NCI-H2081 treated with DMSO at 0.1 percent for 48 hours (cell line): ENCODE results near the gene SUGP2.

Experiments used
- DNase-seq: peaks from one replicate; lab custom pipeline; 2025; lab: John Stamatoyannopoulos, UW

Gene SUGP2

DNA sequence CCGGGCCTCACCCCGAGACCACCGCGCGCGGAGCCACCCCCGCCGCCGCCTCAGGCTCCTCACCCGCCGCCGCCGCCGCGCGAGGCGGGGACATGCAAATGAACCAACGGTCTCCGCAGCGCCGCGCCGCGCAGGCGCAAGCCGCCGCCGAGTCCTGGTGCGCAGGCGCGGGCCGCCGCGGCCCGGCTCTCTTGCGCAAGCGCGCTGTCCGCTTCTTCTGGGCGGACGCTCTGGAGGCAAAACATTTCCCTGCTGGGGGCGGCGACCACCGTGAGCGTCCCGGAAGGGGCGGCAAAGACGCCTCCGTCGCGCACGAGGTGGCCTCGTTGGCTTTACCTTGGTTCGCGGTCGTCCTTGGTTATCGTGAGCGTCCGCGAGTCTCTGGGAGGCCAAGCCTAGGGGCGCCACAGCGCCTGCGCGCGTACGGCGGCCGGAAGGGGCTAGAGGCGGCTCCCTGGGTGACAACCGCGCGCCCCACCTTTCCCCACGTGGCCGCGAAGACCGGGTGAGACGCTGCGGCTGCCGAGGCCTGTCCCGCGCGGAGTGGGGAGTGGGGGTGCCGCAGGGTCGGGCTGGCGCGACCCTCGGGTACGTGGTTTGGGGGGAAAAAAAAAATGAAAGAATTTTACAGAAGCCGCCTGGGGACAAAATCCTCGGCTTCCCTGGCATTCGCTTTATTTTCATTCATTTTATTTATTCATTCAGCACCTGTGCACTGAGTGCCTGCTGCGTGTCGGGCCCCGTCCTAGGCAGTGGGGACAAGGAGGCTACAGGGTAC lies at the start of gene SUGP2, which contains the start of gene ARMC6:
Gene SUGP2, minus strand, starts transcription at position 92 of the 778 bp plus-strand sequence. CDS start 2,446 bp downstream, outside the sequence.
Gene ARMC6, plus strand, starts transcription at position 178 of the 778 bp plus-strand sequence. CDS start 607 bp downstream, outside the sequence.
- DNase-seq = peak; percentile 61

DNA sequence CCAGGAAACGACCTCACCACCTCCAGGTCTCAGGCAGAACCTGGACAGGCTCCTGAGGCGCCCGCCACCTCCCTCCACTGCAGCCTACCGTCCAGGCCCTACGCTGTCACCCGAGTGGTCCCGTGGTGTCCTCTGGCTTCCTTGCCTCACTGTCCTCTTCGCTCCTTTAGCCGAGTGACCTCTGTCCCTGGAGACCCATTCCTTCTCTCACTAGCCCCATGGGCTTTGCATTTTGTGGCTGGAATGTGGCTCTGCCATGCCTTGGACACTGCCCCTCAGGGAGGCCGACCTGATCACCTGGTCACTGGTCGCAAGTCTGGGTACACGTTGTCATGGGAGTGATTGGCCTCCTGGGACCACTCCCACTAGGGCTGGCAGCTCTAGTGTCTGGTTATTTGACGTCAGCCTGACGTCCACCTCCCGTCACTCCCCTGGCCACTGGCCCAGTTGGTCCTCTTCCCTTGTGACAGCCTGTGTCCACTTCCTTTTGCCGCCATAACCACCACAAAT lies 48.4 kb upstream of the SUGP2 start:
- DNase-seq = no peak

DNA sequence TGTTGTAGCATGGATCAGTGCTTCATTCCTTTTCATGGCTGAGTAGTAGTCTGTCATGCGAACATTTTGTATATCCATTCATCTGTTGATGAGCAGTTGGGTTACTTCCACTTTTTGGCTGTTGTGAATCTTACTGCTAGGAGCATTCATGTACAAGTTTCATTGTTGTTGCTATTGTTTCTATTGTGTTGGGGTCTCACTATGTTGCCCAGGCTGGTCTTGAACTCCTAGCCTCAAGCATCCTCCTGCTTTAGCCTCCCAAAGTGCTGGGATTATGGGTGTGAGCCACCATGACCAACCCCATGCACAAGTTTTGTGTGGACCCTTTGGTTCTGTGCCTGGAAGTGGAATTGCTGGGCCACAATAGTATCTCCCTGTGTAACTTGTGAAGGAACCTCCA lies 46.3 kb upstream of the SUGP2 start:
- DNase-seq = no peak

DNA sequence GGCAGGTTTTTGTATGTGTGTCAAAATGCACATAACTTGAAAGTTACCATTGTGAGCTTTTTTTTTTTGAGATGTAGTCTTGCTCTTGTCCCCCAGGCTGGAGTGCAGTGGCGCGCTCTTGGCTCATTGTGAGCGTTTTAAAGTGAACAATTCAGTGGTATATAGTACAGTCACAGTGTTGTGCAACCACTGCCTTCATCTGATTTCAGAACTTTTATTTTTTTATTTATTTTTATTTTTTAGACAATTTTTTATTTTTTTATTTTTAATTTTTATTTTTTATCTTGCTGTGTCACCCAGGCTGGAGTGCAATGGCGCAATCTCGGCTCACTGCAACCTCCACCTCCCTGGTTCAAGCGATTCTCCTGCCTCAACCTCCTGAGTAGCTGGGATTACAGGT lies 45.5 kb upstream of the SUGP2 start:
- no peak for DNase-seq

DNA sequence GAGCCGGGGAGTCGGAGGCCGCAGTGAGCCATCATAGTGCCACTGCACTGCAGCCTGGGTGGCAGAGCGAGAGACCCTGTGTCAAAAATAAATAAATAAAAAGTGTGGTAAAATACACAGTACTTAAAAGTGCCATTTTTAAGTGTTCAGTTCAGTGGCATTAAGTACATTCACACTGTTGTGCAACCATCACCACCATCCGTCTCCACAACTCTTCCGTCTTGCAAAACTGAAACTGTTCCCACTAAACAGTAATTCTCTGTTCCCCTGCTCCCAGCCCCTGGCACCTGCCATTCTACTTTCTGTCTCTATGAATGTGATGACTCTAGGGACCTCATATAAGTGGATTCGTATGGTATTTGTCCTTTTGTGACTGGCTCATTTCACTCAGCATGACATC lies 43.8 kb upstream of the SUGP2 start:
- DNase-seq = no peak

DNA sequence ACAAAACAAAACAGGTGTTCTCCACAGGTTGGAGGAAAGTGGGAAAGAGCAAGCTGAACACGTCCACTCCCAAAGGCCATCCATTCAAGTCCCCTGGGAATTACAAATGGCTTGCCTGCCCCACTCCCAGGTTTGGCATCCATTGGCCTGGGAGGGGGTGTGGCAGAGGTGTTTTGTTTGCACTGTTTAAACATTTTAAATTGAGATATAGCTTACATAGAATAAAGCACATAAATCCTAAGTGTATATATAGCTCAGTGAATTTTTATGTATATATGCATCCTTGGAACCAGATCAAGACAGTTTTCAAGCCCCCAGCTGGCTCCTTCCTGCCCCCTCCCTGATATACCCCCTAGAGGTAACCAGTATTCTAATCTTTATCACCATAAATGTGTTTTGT lies 43.2 kb upstream of the SUGP2 start:
- no peak for DNase-seq

DNA sequence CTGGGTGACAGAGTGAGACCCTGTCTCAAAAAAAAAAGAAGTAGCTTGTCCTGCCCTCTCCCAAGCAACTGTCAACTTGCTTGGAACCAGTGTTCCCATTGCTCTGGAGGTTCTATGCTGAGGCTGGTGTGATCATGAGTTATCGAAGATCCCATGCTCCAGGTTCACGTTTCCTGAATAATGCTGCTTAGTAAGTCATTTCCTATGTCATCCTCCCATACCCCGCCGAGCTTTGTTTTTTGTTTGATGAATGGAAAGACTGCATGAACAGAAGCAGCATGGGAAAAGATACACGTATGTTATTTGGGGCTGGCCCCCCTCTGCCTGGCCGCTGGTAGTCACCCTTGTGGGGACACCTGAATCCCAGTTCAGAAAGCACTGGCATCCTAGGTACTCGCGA lies 41.8 kb upstream of the SUGP2 start:
- no peak for DNase-seq

DNA sequence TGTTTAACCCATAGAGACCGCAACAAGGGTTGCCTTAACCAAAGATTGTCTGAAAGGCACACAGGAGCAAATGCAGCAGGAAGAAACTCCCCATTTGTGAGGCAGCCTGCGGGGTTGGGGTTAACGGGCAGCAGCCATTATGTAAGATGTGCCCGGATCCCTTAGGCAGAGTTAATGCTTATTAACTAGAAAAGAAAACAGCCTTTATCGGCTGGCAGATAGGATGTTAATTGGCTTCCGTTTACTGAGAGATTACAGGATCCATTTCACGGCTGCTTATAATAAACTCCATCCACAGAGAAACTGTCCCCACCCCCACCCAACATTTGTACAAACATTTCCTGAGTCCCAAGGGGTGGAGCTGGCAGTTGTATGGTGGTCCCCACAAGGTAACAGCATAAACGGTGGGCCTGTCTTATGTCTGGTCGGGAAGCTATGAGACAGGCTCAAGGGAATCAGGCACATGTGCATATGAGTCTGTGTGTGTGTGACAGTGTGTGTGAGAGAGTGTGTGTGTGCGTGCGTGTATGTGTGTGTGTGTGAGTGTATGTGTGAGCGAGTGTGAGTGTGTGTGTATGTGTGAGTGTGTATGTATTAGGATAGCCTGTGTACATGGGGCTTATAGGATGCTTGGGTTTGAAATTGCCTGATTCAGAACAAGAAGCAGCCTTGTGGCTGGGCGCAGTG lies 41.0 kb upstream of the SUGP2 start:
- DNase-seq = no peak

DNA sequence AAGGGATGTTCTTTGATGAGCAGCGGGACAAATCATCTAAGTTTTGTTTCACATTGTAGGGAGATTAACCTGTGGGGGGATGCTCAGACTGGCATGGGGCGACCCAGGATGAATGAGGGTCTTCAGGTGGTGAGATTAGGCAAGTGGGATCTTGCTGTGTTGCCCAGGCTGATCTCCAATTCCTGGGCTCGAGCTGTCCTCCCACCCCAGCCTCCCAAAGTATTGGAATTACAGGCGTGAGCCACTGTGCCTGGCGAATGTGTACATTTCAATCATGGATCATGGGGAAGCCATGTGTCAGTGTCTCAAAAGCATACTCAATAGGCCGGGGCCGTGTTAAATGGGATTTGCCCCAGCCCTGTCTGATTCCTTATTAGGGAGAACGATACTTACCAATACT lies 38.6 kb upstream of the SUGP2 start:
- DNase-seq = no peak

DNA sequence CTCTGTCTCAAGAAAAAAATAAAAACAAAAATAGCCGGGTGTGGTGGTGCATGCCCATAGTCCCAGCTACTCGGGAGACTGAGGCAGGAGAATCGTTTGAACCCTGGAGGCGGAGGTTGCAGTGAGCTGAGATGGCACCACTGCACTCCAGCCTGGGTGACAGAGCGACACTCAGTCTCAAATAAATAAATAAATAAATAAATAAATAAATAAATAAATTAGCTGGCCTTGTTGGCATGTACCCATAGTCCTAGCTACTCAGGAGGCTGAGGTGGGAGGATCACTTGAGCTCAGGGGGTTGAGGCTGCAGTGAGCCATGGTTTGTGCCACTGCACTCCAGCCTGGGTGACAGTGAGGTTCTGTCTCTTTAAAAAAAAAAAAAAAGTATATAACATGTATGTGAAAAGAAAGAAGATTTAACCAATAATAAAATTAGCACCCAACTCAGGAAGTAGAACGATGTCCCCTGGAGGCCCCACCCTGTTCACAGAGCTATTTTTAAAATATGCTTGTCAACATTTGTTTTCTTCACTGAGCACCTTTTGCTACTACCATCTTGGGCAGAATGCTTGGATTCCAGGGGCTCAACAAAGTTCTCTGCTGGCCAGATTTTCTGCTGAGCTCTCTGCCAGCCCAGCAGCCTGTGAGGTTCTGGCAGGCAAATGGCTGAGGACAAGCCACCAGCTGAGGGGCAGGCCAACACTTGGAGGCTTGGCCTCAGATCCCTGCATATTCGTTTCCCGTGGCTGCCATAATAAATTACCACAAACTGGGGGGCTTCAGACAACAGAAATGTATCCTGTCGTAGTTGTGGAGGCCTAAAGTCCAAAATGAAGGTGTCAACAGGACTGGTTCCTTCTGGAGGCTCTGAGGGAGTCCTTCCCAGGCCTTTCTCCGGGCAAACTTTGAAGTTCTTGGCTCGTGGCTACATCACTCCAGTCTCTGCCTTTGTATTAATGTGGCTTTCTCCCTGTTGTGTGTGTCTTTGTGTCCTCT lies 35.6 kb upstream of the SUGP2 start:
- no peak for DNase-seq

DNA sequence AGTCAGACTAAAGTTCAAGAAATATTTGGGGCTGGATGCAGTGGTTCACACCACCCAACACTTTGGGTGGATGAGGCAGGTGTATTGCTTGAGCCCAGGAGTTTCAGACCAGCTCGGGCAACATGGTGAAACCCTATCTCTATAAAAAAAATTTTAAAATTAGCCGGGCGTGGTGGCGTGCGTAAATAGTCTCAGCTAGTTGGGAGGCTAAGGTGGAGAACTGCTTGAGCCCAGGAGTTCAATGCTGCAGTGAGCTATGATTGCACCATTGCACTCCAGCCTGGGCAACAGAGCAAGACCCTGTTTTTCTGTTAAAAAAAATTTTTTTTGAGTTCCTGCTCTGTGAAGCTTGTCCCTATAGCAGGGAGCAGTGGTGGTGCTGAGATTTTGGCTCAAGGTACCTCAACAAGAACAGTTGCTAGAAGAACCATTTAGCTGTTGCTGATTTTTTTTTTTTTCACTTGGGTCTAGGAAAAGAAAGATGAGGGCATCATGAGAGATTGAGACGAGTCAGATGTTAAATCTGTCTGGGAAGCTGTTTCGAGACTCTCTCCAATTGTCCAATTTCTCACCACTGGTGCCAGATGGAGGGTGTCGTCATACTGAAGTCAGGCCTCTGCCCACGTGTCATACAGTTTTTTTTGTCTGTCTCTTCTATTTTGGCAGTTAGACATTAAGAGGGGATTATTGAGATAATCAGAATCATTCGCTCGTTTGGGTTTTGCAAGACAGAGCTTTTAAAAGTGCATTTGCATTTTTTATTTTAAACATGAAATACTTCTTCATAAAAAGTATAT lies 34.2 kb upstream of the SUGP2 start:
- DNase-seq = no peak

DNA sequence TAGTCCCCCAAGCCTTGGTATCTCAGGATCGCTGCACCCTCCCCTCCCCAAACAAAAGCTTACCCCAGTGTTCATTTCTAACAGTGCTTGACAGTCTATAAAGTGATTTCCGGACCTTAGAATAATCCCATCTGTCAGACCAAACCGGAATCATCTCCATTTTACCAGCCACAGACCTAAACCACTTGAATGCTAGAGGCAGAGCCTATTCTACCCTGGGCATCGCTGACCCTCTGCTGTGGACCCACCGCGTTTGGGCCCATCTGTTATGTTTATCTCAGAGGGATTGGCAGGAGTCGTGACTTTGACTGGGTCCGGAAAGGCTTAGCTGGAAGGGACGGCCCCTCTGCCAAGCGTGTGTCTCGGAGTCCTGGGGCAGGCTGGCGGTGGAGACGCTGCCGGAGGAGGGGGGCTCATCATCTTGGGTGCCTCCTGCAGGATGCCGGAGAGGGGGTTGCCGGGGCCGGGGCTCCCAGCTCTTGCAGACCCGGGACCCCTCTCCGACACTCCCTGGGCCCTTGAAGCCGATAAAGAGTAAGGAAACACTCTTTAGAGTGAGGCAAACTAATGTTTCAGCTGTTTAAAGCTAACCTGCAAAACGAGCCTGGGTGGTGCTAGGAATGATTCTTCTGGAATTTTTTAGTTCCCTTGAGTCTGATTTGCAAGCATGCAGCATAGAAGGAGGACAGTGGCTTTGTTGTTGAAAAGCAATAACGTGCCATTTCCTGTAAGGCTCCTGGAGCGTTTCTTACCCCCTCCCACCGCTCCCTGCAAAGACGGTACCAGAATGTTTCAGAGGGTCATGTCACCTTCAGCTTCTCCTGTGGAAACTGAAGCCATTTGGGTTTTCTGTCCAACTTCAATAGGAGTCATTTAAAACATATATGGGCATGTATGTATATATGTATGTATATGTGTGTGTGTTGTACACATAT lies 31.8 kb upstream of the SUGP2 start:
- no peak for DNase-seq

DNA sequence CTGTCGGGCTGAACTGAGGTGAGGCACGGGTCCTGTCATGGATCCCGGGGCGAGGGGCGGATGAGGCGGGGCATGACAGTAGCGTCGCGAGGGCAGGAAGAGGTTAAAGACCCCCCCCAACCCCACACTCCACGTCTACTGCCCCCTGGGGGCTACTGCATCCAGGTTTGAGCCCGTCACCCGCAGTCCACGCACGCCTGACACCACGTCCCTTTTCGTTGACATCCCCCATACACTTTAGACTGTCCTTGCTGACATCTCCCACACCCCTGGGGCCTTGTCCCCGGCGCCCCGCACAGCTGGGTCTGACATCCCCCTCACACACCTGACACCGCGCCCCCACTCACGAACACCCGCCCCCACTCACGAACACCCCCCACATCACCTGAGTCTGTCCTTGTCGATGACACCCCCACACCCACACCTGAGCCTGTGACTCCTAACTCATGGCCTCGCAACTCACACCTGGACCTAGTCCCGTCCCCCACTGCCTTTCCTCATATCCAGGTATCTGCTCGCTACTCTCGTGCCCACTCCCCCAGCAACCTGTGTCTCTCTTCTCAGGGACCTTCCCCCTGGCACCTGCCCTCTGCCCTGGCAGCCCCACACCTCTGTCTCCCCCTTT lies 30.9 kb upstream of the SUGP2 start:
- no peak for DNase-seq

DNA sequence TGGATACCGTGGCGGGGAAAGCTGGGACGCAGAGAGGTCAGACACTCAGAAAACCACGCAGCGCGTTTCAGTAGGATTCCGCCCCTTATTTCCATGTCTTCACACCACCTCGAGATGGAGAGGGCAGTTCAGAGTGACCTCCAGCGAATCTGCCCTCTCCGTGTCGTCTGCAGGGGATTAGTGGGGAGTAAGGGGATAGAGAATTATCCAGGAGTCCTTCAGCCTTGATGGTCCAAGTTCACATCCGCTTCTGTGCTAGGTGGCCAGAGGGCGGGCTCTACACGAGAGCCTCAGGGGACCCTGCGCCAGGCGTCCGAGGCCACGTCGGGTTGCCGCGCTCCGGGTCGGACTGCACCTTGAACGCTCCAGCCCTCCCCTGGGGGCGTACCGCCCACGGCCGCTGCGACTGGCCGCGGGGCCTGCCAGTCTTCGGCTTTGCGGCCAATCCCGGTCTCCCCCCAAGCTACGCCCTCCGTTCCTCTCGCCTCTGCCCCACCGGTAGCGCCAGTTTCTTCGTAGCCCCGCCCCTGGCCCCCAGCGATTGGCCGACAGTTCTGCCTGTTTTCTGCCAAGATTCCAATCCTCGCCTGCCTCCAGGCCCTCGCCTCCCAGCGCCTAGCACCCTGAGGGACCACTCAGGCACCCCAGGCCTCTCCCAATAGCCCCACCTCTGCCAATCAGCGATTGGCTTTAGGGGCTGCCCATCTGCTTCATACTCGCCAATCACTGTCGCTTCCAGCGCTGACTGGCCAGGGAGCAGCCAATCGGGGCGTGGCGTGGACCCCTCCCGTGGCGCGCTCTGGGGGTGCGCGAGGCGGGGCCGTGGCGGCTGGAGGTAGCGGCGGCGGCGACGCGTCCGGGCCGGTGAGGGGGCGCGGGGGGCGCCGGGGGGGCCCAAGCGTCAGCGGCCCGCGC lies 30.1 kb upstream of the SUGP2 start, which contains the start of gene SLC25A42:
Gene SLC25A42, plus strand, starts transcription at position 812 of the 915 bp plus-strand sequence. CDS start 32,131 bp downstream, outside the sequence.
- DNase-seq = peak; percentile 95

DNA sequence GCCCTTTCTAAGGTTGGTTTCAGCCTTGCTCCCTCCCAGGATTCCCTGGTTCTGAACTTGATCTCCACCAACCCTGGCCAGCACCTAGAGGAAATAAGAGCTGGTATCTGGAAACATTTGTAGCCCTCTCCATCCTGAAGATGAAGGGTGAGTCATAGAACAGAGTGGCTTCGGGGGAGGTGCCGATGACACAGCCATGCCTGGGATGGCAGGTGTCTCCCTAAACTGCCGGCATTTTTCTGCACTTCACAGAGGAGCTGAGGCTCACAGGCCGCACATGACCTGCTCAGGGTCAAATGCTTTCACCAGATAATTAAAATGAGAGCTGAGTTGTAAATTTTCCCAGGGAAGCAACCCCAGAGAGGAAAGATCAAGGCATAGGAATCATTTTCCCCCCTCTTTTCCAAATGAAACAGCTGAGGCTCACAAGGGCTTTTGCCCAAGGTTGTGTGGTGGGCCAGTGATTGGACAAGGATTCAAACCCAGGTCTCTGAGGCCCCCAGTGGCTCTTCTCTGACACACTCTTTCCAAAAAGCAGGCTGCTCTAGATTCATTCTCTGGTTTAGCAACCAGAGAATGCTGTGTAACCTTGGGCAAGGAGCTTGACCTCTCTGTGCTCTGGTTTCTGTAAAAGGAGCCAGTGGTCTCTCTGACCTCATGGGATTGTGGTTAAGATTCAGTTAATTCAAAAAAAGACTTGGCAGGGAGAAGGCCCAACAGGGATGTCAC lies 29.3 kb upstream of the SUGP2 start:
- DNase-seq = no peak

DNA sequence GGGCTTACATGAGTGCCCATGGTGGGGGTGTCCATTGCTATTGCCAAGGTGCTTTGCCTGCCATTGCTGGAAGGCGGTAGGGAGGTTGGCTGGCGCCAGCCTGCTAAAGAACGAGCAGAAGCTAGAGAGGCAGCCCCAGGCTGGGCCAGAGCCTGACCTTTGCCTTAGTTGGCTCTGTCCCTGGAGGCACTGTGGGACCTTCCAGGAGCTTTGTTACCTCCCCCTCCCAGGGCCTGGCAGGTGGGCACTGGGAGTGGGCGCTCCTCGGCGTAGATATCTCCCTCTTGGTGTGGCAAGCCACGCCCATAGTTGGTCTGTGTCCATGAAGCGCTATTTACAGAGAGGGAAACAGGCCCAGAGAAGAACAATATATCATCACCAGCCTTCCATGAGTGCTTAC lies 28.2 kb upstream of the SUGP2 start:
- DNase-seq = no peak

DNA sequence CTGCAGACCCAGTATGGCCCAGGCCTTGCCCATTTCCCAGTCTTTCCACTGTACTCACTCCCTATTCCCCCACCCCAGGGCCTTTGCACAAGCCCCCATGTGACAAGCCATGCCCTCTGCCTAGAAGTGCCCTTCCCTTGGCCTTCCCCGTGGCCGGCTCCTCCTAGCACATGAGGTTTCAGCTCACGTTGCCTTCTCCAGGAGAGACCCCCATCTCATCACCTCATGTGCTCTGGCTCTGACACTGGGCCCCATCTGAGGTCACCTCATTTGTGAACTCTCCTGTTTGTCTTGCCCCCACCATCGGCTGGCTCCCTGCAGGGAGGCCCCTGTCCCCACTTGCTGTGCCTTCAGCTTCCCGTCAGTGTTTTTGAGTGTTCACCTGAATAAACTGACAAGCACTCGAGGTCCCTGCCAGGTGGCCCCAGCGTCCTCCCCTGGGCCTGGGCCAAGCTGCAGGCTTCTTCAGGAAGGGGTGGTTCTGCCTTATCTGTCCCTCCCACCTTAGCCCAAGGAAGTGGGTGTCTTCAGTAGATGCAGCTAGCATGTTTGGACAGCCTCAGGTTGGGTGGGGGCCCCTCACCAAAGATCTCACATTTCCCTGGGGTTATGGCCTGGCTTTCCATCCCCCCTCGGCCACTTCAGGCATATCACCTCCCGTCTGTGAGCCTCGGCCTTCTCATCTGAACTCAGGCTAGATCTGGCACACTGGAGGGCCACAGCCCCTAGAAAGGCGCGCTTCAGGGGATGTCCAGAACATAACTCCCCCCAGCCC lies 26.7 kb upstream of the SUGP2 start:
- no peak for DNase-seq
